Right lobe of liver (tissue), 6 donors: ENCODE data around the gene UBXN1. TPM values are rescaled to one million over a fixed set of nuclear protein-coding genes. Genes with fewer than 3 reads are reported as not detected.

Source experiments
- ATAC-seq, 4 donors: fragments of 200-7000 bp; cut with Tn5 transposase; one replicate each; pipeline ENCODE4 v1.9.1; 2020; ENCODE audit warnings: mild to moderate bottlenecking in 4 of 4, moderate library complexity in 4 of 4
- DNase-seq, 3 donors: peaks; one replicate each; pipeline ENCODE4 v3.0.0-alpha.2; 2020
- H3K27ac ChIP-seq, 3 donors: fragments of 200-600 bp; one replicate each; pipeline ENCODE4 v1.8.0; 2022
- H3K27me3 ChIP-seq, 2 donors: fragments of 200-600 bp; one replicate each; pipeline ENCODE4 v1.8.0; 2022
- H3K36me3 ChIP-seq, 4 donors: fragments of 200-600 bp; sonication (generic) in 1 of 4; one replicate each; pipeline versions ENCODE4 v1.5.1 to v1.8.0; 2017 to 2022; ENCODE audit warnings: control low read depth in 1 of 4
- H3K4me1 ChIP-seq, 4 donors: fragments of 200-600 bp; sonication (generic) in 1 of 4; one replicate each; pipeline versions ENCODE4 v1.5.1 to v1.8.0; 2017 to 2022; ENCODE audit warnings: control low read depth in 1 of 4
- H3K4me3 ChIP-seq, 3 donors: fragments of 200-600 bp; one replicate each; pipeline ENCODE4 v1.8.0; 2022
- H3K9me3 ChIP-seq, 4 donors: fragments of 200-600 bp; sonication (generic) in 1 of 4; one replicate each; pipeline versions ENCODE4 v1.5.1 to v1.8.0; 2017 to 2022; ENCODE audit warnings: control low read depth in 1 of 4
- CTCF ChIP-seq, 4 donors: fragments of 200-600 bp in 3 of 4; fragments of 450-650 bp in 1 of 4; IDR thresholded peaks; one replicate each; pipeline versions ENCODE4 v1.5.1 to v1.8.0; 2016 to 2022; ENCODE audit warnings: antibody characterized with exemption in 4 of 4, mild to moderate bottlenecking in 2 of 4
- POLR2A ChIP-seq: fragments of 450-650 bp; IDR thresholded peaks from one replicate; pipeline ENCODE4 v1.6.1; 2017; ENCODE audit warnings: antibody characterized with exemption, mild to moderate bottlenecking
- WGBS: methylation state at CpG from one replicate; pipeline ENCODE4 v1.1.6; 2018; ENCODE audit warnings: low coverage, low lambda C conversion rate; ENCODE audit not compliant: insufficient coverage; ENCODE audit errors: missing lambda C conversion rate; 5-methylcytosine and 5-hydroxymethylcytosine counted together
- intact Hi-C, 2 donors: fragments of 100-400 bp; cut with DNase I; formaldehyde crosslinking; loops; one replicate each; pipeline versions ENCODE4 v1.11.2 to v1.14.1; 2022
- small RNA-seq, 2 experiments: library from RNA; depleted of rRNA; stranded (forward); fragments of <200 nt; gene quantifications; one replicate each; pipeline ENCODE3, GENCODE V24; 2016
- total RNA-seq, 6 experiments: library from RNA; depleted of rRNA in 2 of 6; stranded (reverse); fragments of >200 nt in 2 of 6; fragmentation: NEBNext Ultra II Directional in 3 of 6; extraction: Animal tissue kit (Norgen Biotek cat#: 25700) in 3 of 6; gene quantifications; one replicate each; pipeline versions ENCODE4 v1.1.0 to v1.2.4, GENCODE V29; 2016 to 2023
- donor health status: DM: no; HTN: yes; CAD: no.
- donor health status: DM: no; HTN: no; CAD: no.
- donor health status: DM: no; HTN: no; CAD: no.
- donor health status: DM: no; HTN: yes; CAD: no.
- donor health status: DM: no; HTN: yes; CAD: no.

Gene UBXN1
- total RNA-seq, 6 experiments from 2014 or later, result 24.7 to 41.9 (median 28.0) TPM

- no peak overlapping the region for H3K27ac ChIP-seq
- no peaks in the 10 kb centered on the region for H3K4me1 ChIP-seq
- no peaks in the 10 kb centered on the region for H3K27me3 ChIP-seq
- intact Hi-C loops, result no loop called here
- 86% methylated on average over 3 of the region's 3 CpGs for WGBS
- H3K4me3 ChIP-seq, result no peak overlapping the region
- peak in 1 of 4 donors; percentile 15 for ATAC-seq
- no peak for DNase-seq
- TF ChIP-seq CTCF (IDR thresholded peaks at IDR 0.05), result no peak
- TF ChIP-seq POLR2A, result no peak
- H3K9me3 ChIP-seq, result no peaks in the 10 kb centered on the region
- H3K36me3 ChIP-seq, result peaks cover 10 to 78% (median 42%) of the 10 kb centered on the region in 4 donors
Measured at GRCh38 chr11:62627713-62628112, 51.2 kb downstream of the UBXN1 start.

Small RNA genes lying within 50 kb of the gene (small RNA-seq; reads per million reads assigned to genes)
- 0 reads per million in 2 experiments for gene SNORA57

Other genes starting within 250 kb of the UBXN1 start
- 100 to 1,000 TPM in 4 of 6 experiments, 10 to 100 TPM in 2; 91.0 to 180 (median 113) TPM for gene AHNAK, start 132.3 kb downstream of the UBXN1 start, total RNA-seq
- gene EEF1G, start 105.2 kb downstream of the UBXN1 start, total RNA-seq, result 100 to 1,000 TPM; 442 to 450 (median 449) TPM
- 10 to 100 TPM; 12.3 to 34.2 (median 21.1) TPM for gene TUT1, start 87.5 kb downstream of the UBXN1 start, total RNA-seq
- 10 to 100 TPM; 20.0 to 38.0 (median 31.8) TPM for gene MTA2, start 77.2 kb downstream of the UBXN1 start, total RNA-seq
- gene EML3, start 66.3 kb downstream of the UBXN1 start, total RNA-seq, result 10 to 100 TPM; 19.1 to 36.4 (median 22.7) TPM
- gene ROM1, start 65.8 kb downstream of the UBXN1 start, total RNA-seq, result 1 to 10 TPM; 1.1 to 2.9 (median 1.2) TPM
- gene B3GAT3, start 57.1 kb downstream of the UBXN1 start, total RNA-seq, result 10 to 100 TPM; 17.1 to 32.8 (median 23.4) TPM
- 100 to 1,000 TPM; 131 to 237 (median 201) TPM for gene GANAB, start 32.5 kb downstream of the UBXN1 start, total RNA-seq
- gene INTS5, start 25.8 kb downstream of the UBXN1 start, total RNA-seq, result 10 to 100 TPM; 12.1 to 20.3 (median 13.0) TPM
- 10 to 100 TPM; 18.6 to 52.0 (median 25.6) TPM for gene C11orf98, start 13.9 kb downstream of the UBXN1 start, total RNA-seq
- 1 to 10 TPM in 5 of 6 experiments, under 1 TPM in 1; 0.74 to 4.1 (median 2.6) TPM for gene CSKMT, start 13.8 kb downstream of the UBXN1 start, total RNA-seq
- gene UQCC3, start 7.4 kb downstream of the UBXN1 start, total RNA-seq, result 1 to 10 TPM; 4.0 to 6.3 (median 5.3) TPM
- 1 to 10 TPM; 2.7 to 6.5 (median 3.7) TPM for gene LBHD1, start 6.8 kb downstream of the UBXN1 start, total RNA-seq
- under 1 TPM in 1 of 6 experiments, not detected in 5; 0.12 TPM for gene LRRN4CL, start 10.5 kb upstream of the UBXN1 start, total RNA-seq
- gene BSCL2, start 28.4 kb upstream of the UBXN1 start, total RNA-seq, result 10 to 100 TPM; 18.8 to 41.4 (median 34.3) TPM
- not detected for gene GNG3, start 28.6 kb upstream of the UBXN1 start, total RNA-seq
- 10 to 100 TPM in 4 of 6 experiments, 1 to 10 TPM in 2; 7.9 to 17.1 (median 13.3) TPM for gene HNRNPUL2, start 48.4 kb upstream of the UBXN1 start, total RNA-seq
- 10 to 100 TPM in 3 of 6 experiments, 1 to 10 TPM in 3; 8.5 to 13.3 (median 10.6) TPM for gene TTC9C, start 49.4 kb upstream of the UBXN1 start, total RNA-seq
- gene ZBTB3, start 75.1 kb upstream of the UBXN1 start, total RNA-seq, result 1 to 10 TPM; 3.4 to 7.1 (median 4.7) TPM
- 10 to 100 TPM; 23.8 to 37.4 (median 26.6) TPM for gene POLR2G, start 82.5 kb upstream of the UBXN1 start, total RNA-seq
- 10 to 100 TPM; 11.9 to 19.3 (median 16.0) TPM for gene TAF6L, start 92.3 kb upstream of the UBXN1 start, total RNA-seq
- 10 to 100 TPM; 23.9 to 47.6 (median 29.1) TPM for gene TMEM179B, start 108.3 kb upstream of the UBXN1 start, total RNA-seq
- gene TMEM223, start 112.9 kb upstream of the UBXN1 start, total RNA-seq, result 10 to 100 TPM in 2 of 6 experiments, 1 to 10 TPM in 4; 6.6 to 26.4 (median 8.2) TPM
- 10 to 100 TPM; 24.7 to 42.9 (median 32.3) TPM for gene NXF1, start 126.4 kb upstream of the UBXN1 start, total RNA-seq
- 10 to 100 TPM; 22.1 to 27.8 (median 24.6) TPM for gene STX5, start 153.0 kb upstream of the UBXN1 start, total RNA-seq
- gene TEX54, start 153.8 kb upstream of the UBXN1 start, total RNA-seq, result not detected
- gene WDR74, start 160.5 kb upstream of the UBXN1 start, total RNA-seq, result 10 to 100 TPM; 17.6 to 30.6 (median 24.3) TPM
- gene SLC3A2, start 201.8 kb upstream of the UBXN1 start, total RNA-seq, result 100 to 1,000 TPM in 1 of 6 experiments, 10 to 100 TPM in 5; 39.8 to 106 (median 63.0) TPM
- gene CHRM1, start 242.3 kb upstream of the UBXN1 start, total RNA-seq, result not detected